ENCODE measurements around the gene FANCE. TPM values are rescaled to one million over a fixed set of nuclear protein-coding genes. Genes with fewer than 3 reads are reported as not detected.

The FANCE gene
- polyA plus RNA-seq, 1 donor (not counting 4 experiments of a cell fraction or from before 2014, with no cell fraction given): 6.4 TPM

DNA sequence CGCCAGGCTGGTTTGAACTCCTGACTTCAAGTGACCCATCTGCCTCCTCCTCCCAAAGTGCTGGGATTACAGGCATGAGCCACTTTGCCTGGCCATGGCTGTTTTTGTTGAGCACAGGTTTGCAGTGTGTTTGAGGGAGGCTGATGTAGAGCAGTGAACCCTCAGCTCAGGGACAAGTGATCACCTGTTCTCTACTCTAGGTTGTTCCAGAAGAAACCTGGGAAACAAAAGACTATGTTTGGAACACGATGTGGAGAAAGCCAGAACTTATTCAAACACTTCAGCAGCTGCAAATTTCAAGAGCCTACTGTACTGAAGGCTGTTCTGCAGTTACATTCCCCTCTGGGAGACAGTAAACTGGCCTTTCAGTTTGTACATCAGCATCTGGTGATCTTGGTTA is 55.9 kb downstream of the FANCE start:
- dilution Hi-C loops (cut with MboI; ENCODE audit: extremely low pct_ligation_motif_present, low sequenced_read_pairs): no loop called here
- no peak for DNase-seq (ENCODE audit: low read depth, low spot score)
- Histone ChIP-seq H3K27me3 (ENCODE audit: control insufficient read depth, extremely low read depth, insufficient read depth, low read length) (peaks cover 39% of the 10 kb centered on the region), H4K20me1 (ENCODE audit: control insufficient read depth, extremely low read depth, insufficient read depth, low read length) (no peaks in the 10 kb centered on the region), H3K4me1 (ENCODE audit: control insufficient read depth, extremely low read depth, insufficient read depth, low read length) (peaks cover 3% of the 10 kb centered on the region), H3K9me3 (ENCODE audit: control insufficient read depth, low read depth, low read length) (no peaks in the 10 kb centered on the region), H2AFZ (ENCODE audit: control insufficient read depth, low read length) (no peak overlapping the region), H3K4me2 (ENCODE audit: control insufficient read depth, extremely low read depth, insufficient read depth, low read depth, low read length) (no peak overlapping the region), H3K9me1 (ENCODE audit: control insufficient read depth, extremely low read depth, insufficient read depth, low read length) (no peaks in the 10 kb centered on the region), H3K36me3 (ENCODE audit: control insufficient read depth in 2 of 2, extremely low read depth in 1 of 2, insufficient read depth in 2 of 2, low read length in 2 of 2) (no peaks in the 10 kb centered on the region), H3K4me3 (ENCODE audit: control insufficient read depth in 2 of 3, extremely low read depth in 1 of 3, insufficient read depth in 2 of 3, low read depth in 1 of 3, low read length in 3 of 3) (no peak overlapping the region), H3K79me2 (ENCODE audit: control insufficient read depth, insufficient read depth, low read length) (no peaks in the 10 kb centered on the region), H3K27ac (ENCODE audit: control insufficient read depth, insufficient read depth, low read length) (no peak overlapping the region), H3K9ac (ENCODE audit: control insufficient read depth, extremely low read depth, insufficient read depth, low read length) (no peak overlapping the region)
- no peak for FAIRE-seq
- TF ChIP-seq, protein P1, sequence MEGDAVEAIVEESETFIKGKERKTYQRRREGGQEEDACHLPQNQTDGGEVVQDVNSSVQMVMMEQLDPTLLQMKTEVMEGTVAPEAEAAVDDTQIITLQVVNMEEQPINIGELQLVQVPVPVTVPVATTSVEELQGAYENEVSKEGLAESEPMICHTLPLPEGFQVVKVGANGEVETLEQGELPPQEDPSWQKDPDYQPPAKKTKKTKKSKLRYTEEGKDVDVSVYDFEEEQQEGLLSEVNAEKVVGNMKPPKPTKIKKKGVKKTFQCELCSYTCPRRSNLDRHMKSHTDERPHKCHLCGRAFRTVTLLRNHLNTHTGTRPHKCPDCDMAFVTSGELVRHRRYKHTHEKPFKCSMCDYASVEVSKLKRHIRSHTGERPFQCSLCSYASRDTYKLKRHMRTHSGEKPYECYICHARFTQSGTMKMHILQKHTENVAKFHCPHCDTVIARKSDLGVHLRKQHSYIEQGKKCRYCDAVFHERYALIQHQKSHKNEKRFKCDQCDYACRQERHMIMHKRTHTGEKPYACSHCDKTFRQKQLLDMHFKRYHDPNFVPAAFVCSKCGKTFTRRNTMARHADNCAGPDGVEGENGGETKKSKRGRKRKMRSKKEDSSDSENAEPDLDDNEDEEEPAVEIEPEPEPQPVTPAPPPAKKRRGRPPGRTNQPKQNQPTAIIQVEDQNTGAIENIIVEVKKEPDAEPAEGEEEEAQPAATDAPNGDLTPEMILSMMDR (optimal IDR thresholded peaks at IDR 0.05 in 1 of 3, IDR thresholded peaks at IDR 0.05 in 1 of 3, conservative IDR thresholded peaks at IDR 0.05 in 1 of 3; ENCODE audit: extremely low read depth in 1 of 3, insufficient read depth in 2 of 3, low read length in 3 of 3): no peak
- no peak for TF ChIP-seq EZH2 (IDR thresholded peaks at IDR 0.05; ENCODE audit: low read length)

DNA sequence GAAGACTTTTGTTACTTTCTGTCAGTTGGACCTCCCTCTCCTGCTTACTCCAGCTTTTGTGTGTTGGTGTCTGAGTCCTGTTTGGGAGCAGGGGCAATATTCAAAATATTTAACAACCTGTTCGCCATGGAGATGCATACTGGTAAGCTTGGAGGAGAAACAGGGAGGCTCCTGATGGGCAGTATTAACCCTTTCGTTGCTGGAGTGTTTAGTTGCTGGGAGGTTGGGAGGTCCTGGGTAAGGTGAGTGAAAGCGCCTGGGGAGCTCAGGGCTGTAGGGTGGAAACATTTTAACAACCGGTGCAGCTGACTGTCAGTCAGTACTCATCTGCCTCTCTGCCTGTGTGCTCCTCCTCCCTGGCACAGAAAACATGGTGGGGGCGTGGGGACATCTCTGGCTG is 56.4 kb downstream of the FANCE start:
- Histone ChIP-seq H3K4me1 (ENCODE audit: control insufficient read depth, extremely low read depth, insufficient read depth, low read length) (peaks cover 3% of the 10 kb centered on the region), H4K20me1 (ENCODE audit: control insufficient read depth, extremely low read depth, insufficient read depth, low read length) (no peaks in the 10 kb centered on the region), H2AFZ (ENCODE audit: control insufficient read depth, low read length) (no peak overlapping the region), H3K27me3 (ENCODE audit: control insufficient read depth, extremely low read depth, insufficient read depth, low read length) (peaks cover 39% of the 10 kb centered on the region), H3K9ac (ENCODE audit: control insufficient read depth, extremely low read depth, insufficient read depth, low read length) (no peak overlapping the region), H3K36me3 (ENCODE audit: control insufficient read depth in 2 of 2, extremely low read depth in 1 of 2, insufficient read depth in 2 of 2, low read length in 2 of 2) (no peaks in the 10 kb centered on the region), H3K4me2 (ENCODE audit: control insufficient read depth, extremely low read depth, insufficient read depth, low read depth, low read length) (no peak overlapping the region), H3K27ac (ENCODE audit: control insufficient read depth, insufficient read depth, low read length) (no peak overlapping the region), H3K9me1 (ENCODE audit: control insufficient read depth, extremely low read depth, insufficient read depth, low read length) (no peaks in the 10 kb centered on the region), H3K79me2 (ENCODE audit: control insufficient read depth, insufficient read depth, low read length) (no peaks in the 10 kb centered on the region), H3K9me3 (ENCODE audit: control insufficient read depth, low read depth, low read length) (no peaks in the 10 kb centered on the region), H3K4me3 (ENCODE audit: control insufficient read depth in 2 of 3, extremely low read depth in 1 of 3, insufficient read depth in 2 of 3, low read depth in 1 of 3, low read length in 3 of 3) (no peak overlapping the region)
- DNase-seq (ENCODE audit: low read depth, low spot score): no peak
- dilution Hi-C loops (cut with MboI; ENCODE audit: extremely low pct_ligation_motif_present, low sequenced_read_pairs): no loop called here
- no peak for FAIRE-seq
- TF ChIP-seq, protein P1 (optimal IDR thresholded peaks at IDR 0.05 in 1 of 3, IDR thresholded peaks at IDR 0.05 in 1 of 3, conservative IDR thresholded peaks at IDR 0.05 in 1 of 3; ENCODE audit: extremely low read depth in 1 of 3, insufficient read depth in 2 of 3, low read length in 3 of 3): no peak
- TF ChIP-seq EZH2 (IDR thresholded peaks at IDR 0.05; ENCODE audit: low read length): no peak
